PC-9 (cell line): Measurements from ENCODE around the gene AIP. TPM values are rescaled to one million over a fixed set of nuclear protein-coding genes. Genes with fewer than 3 reads are reported as not detected.

Experiments
- BruUV-seq: library from RNA; stranded (reverse); fragments of 400-500 nt; replicated peaks from 2 replicates; lab custom pipeline; 2021; lab: Mats Ljungman, UMichigan
- CTCF ChIA-PET: fragments of 300-600 bp; sonication (Branson Sonifier 250); formaldehyde crosslinking; loops from one replicate; lab custom pipeline; 2022; ENCODE audit warnings: antibody characterized with exemption; lab: Charles Lee
- POLR2A ChIA-PET: fragments of 300-600 bp; sonication (Branson Sonifier 250); formaldehyde crosslinking; loops from one replicate; lab custom pipeline; 2022; ENCODE audit warnings: antibody characterized with exemption; ENCODE audit not compliant: unreplicated experiment; lab: Charles Lee
- DNase-seq, 2 experiments: peaks; one replicate each; pipeline versions ENCODE4 v3.0.0 to v3.0.0-alpha.2; 2015 to 2022; ENCODE audit warnings: mixed read lengths in 1 of 2
- H2AFZ ChIP-seq: fragments of 200-600 bp; sonication (generic); 2 replicates; pipeline ENCODE4 v1.8.1; 2017; ENCODE audit warnings: antibody characterized with exemption
- H3F3A ChIP-seq: fragments of 200-600 bp; sonication (generic); 2 replicates; pipeline ENCODE4 v1.8.1; 2017; ENCODE audit warnings: antibody characterized with exemption, mild to moderate bottlenecking, low read depth; ENCODE audit not compliant: insufficient read depth
- H3K27ac ChIP-seq: fragments of 200-600 bp; sonication (generic); 2 replicates; pipeline ENCODE4 v1.6.1; 2016; ENCODE audit warnings: mixed run types
- H3K27me3 ChIP-seq: fragments of 200-600 bp; sonication (generic); 2 replicates; pipeline ENCODE4 v1.6.1; 2016; ENCODE audit warnings: low read depth, mixed run types; ENCODE audit not compliant: insufficient read depth
- H3K36me3 ChIP-seq: fragments of 200-600 bp; sonication (generic); 2 replicates; pipeline ENCODE4 v1.6.1; 2016; ENCODE audit warnings: low read depth, mixed run types
- H3K4me1 ChIP-seq: fragments of 200-600 bp; sonication (generic); replicated peaks from 2 replicates; pipeline ENCODE4 v1.6.1; 2016; ENCODE audit warnings: mixed run types; ENCODE audit not compliant: insufficient read depth
- H3K4me2 ChIP-seq: fragments of 200-600 bp; sonication (generic); 2 replicates; pipeline ENCODE4 v1.6.1; 2017; ENCODE audit warnings: mixed run types
- H3K4me3 ChIP-seq: fragments of 200-600 bp; sonication (generic); 2 replicates; pipeline ENCODE4 v1.6.1; 2016; ENCODE audit warnings: mixed run types
- H3K79me2 ChIP-seq: fragments of 200-600 bp; sonication (generic); 2 replicates; pipeline ENCODE4 v1.6.1; 2017; ENCODE audit warnings: low read depth, mixed run types
- H3K9me2 ChIP-seq: fragments of 200-600 bp; sonication (generic); 2 replicates; pipeline ENCODE4 v1.8.1; 2017; ENCODE audit warnings: mild to moderate bottlenecking; ENCODE audit not compliant: insufficient read depth
- H3K9me3 ChIP-seq: fragments of 200-600 bp; sonication (generic); 2 replicates; pipeline ENCODE4 v1.8.1; 2016; ENCODE audit warnings: low read depth; ENCODE audit not compliant: insufficient read depth
- H4K20me1 ChIP-seq: fragments of 200-600 bp; sonication (generic); 2 replicates; pipeline ENCODE4 v1.8.1; 2017; ENCODE audit not compliant: insufficient read depth
- EZH2 ChIP-seq: fragments of 200-600 bp; sonication (generic); IDR thresholded peaks from 2 replicates; pipeline ENCODE4 v1.8.0; 2017; ENCODE audit warnings: antibody characterized with exemption, low read depth
- intact Hi-C: fragments of 100-400 bp; cut with micrococcal nuclease; formaldehyde crosslinking; loops from one replicate; pipeline ENCODE4 v1.10.0; 2022; ENCODE audit not compliant: unreplicated experiment
- total RNA-seq: library from RNA; stranded (reverse); gene quantifications from 2 replicates; pipeline ENCODE4 v1.2.3, GENCODE V29; 2021
- TF ChIP-seq, protein P1 (sequence below): fragments of 200-600 bp; sonication (generic); conservative IDR thresholded peaks from 2 replicates; pipeline ENCODE4 v1.6.1; 2017; ENCODE audit warnings: mixed run types, antibody characterized with exemption, mild to moderate bottlenecking, moderate library complexity

The AIP gene
- total RNA-seq, 1 experiment from 2014 or later, result 95.3 TPM

DNA sequence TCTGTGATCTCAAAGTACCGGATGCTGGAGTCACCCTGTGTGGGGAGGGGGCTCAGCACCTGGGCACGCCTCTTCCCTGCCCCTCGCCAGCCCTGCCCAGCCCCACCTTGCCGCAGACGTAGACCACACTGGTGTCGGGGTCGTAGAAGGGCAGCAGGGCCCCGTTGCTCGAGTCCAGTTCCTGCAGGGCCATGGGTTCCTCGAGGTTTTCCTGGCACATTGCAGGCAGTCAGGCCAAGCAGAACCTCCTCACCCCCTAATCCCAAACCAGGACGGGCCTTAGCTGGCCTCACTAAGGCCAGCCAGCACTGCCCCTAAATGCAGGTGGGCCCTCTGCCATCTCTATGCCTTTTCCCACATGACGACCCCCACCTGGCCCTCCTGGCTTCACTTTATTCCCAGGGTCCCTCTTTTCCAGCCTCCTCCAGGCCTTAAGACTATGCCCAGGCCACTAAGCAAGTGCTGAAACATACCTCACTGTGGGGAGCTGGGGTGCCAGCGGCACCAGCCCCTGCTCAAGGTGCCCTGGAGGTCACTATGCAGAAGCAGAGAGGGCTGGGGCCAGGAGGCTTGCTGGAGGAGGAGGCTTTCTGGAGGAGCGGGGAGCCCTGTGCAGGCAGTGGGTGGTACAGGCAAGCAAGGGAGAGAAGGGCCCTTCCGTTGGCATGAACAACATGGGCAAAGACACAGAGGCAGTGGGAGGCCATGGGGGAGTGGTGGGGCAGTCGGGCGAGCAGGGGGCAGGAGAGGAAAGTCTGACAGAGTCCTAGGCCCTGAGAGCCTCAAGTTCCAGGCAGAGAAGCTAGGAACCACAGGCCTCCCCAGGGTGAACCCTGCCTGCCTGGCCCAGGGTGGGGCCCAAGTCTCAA lies 42.4 kb upstream of the AIP start:
- H3K36me3 ChIP-seq, result no peaks in the 10 kb centered on the region; the same call in none of the 2 replicates
- intact Hi-C loops, result loop anchor here (5.0 kb wide), 1 partner anchor 67 kb away; the partner anchor contains the start of genes CDK2AP2 and PITPNM1
- no peak overlapping the region for H3K4me2 ChIP-seq
- H3K4me1 ChIP-seq, result peaks cover 13% of the 10 kb centered on the region
- 0 out of 2 replicates have a peak, but pooled peaks cover 6% of the 10 kb centered on the region for H4K20me1 ChIP-seq
- no peaks in the 10 kb centered on the region for H3K27me3 ChIP-seq
- H3K9me3 ChIP-seq, result no peaks in the 10 kb centered on the region
- no peaks in the 10 kb centered on the region for H3K9me2 ChIP-seq
- BruUV-seq, result no TSS peak
- H3K4me3 ChIP-seq, result no peak overlapping the region
- H3F3A ChIP-seq, result peaks cover 37% of the 10 kb centered on the region
- ChIA-PET CTCF (no interaction called here), POLR2A (no interaction called here)
- peaks cover 20% of the 10 kb centered on the region for H3K79me2 ChIP-seq
- TF ChIP-seq, protein P1, sequence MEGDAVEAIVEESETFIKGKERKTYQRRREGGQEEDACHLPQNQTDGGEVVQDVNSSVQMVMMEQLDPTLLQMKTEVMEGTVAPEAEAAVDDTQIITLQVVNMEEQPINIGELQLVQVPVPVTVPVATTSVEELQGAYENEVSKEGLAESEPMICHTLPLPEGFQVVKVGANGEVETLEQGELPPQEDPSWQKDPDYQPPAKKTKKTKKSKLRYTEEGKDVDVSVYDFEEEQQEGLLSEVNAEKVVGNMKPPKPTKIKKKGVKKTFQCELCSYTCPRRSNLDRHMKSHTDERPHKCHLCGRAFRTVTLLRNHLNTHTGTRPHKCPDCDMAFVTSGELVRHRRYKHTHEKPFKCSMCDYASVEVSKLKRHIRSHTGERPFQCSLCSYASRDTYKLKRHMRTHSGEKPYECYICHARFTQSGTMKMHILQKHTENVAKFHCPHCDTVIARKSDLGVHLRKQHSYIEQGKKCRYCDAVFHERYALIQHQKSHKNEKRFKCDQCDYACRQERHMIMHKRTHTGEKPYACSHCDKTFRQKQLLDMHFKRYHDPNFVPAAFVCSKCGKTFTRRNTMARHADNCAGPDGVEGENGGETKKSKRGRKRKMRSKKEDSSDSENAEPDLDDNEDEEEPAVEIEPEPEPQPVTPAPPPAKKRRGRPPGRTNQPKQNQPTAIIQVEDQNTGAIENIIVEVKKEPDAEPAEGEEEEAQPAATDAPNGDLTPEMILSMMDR, result no peak
- no peak for TF ChIP-seq EZH2
- no peak overlapping the region for H3K27ac ChIP-seq
- H2AFZ ChIP-seq, result no peak overlapping the region
- DNase-seq, result no peak

GRCh38 chr11:67441098-67441563 lies 41.7 kb upstream of the AIP start:
- no peak overlapping the region for H3K4me2 ChIP-seq
- H2AFZ ChIP-seq, result no peak overlapping the region
- DNase-seq, result no peak
- ChIA-PET POLR2A (interaction anchor here (0.6 to 0.7 kb wide), 2 partner anchors 90 to 388 kb away, joined by 6 to 14 read pairs; no protein-coding TSS in a partner anchor), CTCF (no interaction called here)
- no peaks in the 10 kb centered on the region for H3K9me3 ChIP-seq
- peaks cover 20% of the 10 kb centered on the region for H3K79me2 ChIP-seq
- 0 out of 2 replicates have a peak, but pooled peaks cover 6% of the 10 kb centered on the region for H4K20me1 ChIP-seq
- H3K4me3 ChIP-seq, result no peak overlapping the region
- H3K4me1 ChIP-seq, result peaks cover 13% of the 10 kb centered on the region
- peaks cover 37% of the 10 kb centered on the region for H3F3A ChIP-seq
- H3K27me3 ChIP-seq, result no peaks in the 10 kb centered on the region
- intact Hi-C loops, result loop anchor here (5.0 kb wide), 1 partner anchor 66 kb away; the partner anchor contains the start of genes CDK2AP2 and PITPNM1
- BruUV-seq, result no TSS peak
- H3K27ac ChIP-seq, result no peak overlapping the region
- H3K36me3 ChIP-seq, result no peaks in the 10 kb centered on the region; the same call in none of the 2 replicates
- no peaks in the 10 kb centered on the region for H3K9me2 ChIP-seq
- no peak for TF ChIP-seq EZH2
- TF ChIP-seq, protein P1, result no peak

DNA sequence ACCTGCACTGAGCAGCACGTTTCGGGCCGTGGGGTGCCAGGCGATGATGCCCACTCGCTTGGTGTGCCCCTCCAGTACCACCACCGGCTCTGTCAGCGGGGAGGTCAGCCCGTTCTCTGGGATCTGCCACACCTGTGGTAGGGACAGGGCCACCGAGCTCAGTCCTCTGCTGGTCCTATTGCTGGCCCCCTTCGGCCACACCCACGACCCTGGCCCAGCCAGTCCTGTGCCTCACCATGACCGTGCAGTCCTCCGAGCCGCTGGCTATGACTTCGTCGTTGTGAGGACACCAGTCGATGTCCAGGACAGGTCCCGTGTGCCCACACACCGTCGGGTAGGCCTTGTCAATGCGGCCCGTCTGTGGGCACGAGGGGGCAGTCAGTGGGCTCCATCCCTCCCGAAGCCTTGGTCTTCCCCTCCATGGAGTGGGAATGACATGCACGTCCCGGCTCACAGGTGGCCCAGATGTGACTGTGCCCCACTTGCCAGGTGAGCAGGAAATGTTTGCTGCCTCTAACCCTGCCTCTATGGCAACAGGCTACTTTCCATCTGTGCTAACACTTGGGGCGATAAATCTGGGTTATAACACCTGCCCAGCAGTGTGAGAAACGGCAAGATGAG lies 41.0 kb upstream of the AIP start:
- no TSS peak for BruUV-seq
- H2AFZ ChIP-seq, result no peak overlapping the region

More for the DNA sequence above, 41.0 kb upstream of the AIP start:
- Histone ChIP-seq H3F3A (peaks cover 37% of the 10 kb centered on the region), H3K27ac (no peak overlapping the region), H3K79me2 (peaks cover 20% of the 10 kb centered on the region), H3K4me3 (peak overlapping the region; percentile 70; the same call in 1 of the 2 replicates), H3K4me2 (peak overlapping the region; percentile 87), H4K20me1 (0 out of 2 replicates have a peak, but pooled peaks cover 6% of the 10 kb centered on the region), H3K4me1 (peaks cover 13% of the 10 kb centered on the region), H3K9me2 (no peaks in the 10 kb centered on the region), H3K9me3 (no peaks in the 10 kb centered on the region), H3K36me3 (no peaks in the 10 kb centered on the region; the same call in none of the 2 replicates), H3K27me3 (no peaks in the 10 kb centered on the region)
- ChIA-PET POLR2A (interaction anchor here (0.6 to 0.7 kb wide), 2 partner anchors 90 to 388 kb away, joined by 6 to 14 read pairs; no protein-coding TSS in a partner anchor), CTCF (no interaction called here)
- TF ChIP-seq, protein P1, result no peak
- TF ChIP-seq EZH2, result no peak
- no peak for DNase-seq
- intact Hi-C loops, result loop anchor here (2.0 to 5.0 kb wide), 2 partner anchors 27 to 65 kb away; partner anchors contain the start of genes CDK2AP2, PITPNM1 and TMEM134
